ENCODE measurements around the gene HMCN1.

DNA sequence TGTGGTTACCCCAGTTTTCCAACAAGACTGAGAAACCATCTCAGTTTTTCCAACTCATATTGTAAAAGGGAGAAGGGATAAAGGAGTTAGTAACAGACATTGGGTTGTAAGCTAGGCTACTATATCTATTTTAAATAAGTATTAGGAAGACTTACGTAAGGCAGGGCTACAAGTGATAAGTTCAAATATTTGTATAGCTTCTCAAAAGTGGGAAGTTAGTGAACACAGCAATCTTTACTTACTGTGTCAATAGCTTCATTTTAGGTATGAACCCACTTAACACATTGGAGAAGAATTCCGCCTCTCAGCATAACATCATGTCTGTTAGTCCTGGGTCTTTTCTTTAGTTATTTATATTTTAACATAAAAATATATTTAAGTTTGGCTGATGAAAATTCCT, 320.7 kb downstream of the HMCN1 start:
- no peak for TF ChIP-seq CTCF (IDR thresholded peaks at IDR 0.05)
- TF ChIP-seq POLR2A (IDR thresholded peaks at IDR 0.05) = no peak

Measured in right lobe of liver (tissue), 4 donors.